Hepatocyte (in vitro differentiated cells): Measurements from ENCODE around the gene DBX1.

Source experiments
- EZH2 ChIP-seq: fragments of 200-600 bp; sonication (generic); IDR thresholded peaks from 2 replicates; pipeline ENCODE4 v1.6.1; 2016; ENCODE audit warnings: antibody characterized with exemption, mild to moderate bottlenecking, borderline replicate concordance
- TF ChIP-seq, protein P1 (sequence below): fragments of 200-600 bp; sonication (generic); IDR thresholded peaks from 2 replicates; pipeline ENCODE4 v1.5.1; 2016; ENCODE audit warnings: antibody characterized with exemption, mild to moderate bottlenecking; ENCODE audit not compliant: poor library complexity

DNA sequence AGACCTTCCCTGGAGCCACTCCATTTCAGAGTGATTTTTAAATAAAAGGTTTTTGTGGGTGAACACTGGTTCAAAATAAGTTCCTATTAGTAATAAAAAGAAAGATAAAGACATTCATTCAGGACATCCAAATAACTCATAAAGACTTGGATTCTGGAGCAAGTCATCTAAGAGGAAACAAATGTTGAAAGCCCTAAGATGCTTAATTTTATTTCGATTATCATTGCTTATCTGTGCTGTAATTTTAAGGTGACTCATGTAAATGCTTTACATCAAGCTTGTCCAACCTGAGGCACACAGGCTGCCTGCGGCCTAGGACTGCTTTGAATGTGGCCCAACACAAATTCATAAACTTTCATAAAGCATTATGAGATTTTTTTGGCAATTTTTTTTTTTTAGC, 34.2 kb upstream of the DBX1 start:
- no peak for TF ChIP-seq EZH2
- TF ChIP-seq, protein P1, sequence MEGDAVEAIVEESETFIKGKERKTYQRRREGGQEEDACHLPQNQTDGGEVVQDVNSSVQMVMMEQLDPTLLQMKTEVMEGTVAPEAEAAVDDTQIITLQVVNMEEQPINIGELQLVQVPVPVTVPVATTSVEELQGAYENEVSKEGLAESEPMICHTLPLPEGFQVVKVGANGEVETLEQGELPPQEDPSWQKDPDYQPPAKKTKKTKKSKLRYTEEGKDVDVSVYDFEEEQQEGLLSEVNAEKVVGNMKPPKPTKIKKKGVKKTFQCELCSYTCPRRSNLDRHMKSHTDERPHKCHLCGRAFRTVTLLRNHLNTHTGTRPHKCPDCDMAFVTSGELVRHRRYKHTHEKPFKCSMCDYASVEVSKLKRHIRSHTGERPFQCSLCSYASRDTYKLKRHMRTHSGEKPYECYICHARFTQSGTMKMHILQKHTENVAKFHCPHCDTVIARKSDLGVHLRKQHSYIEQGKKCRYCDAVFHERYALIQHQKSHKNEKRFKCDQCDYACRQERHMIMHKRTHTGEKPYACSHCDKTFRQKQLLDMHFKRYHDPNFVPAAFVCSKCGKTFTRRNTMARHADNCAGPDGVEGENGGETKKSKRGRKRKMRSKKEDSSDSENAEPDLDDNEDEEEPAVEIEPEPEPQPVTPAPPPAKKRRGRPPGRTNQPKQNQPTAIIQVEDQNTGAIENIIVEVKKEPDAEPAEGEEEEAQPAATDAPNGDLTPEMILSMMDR = no peak
